ENCODE measurements around the gene DYNC2I2.
"Not testable (repeated sequence)": the region's sequence is repeated elsewhere in the genome, so short reads cannot be mapped to it uniquely, and the experiment has no call there.

GRCh38 chr9:128586934-128587333 lies 69.7 kb downstream of the DYNC2I2 start:
- TF ChIP-seq YY1 (IDR thresholded peaks at IDR 0.05; ENCODE audit: insufficient read depth, insufficient read length); ZNF274 (IDR thresholded peaks at IDR 0.05; ENCODE audit: low read depth, low read length); SUZ12 (IDR thresholded peaks at IDR 0.05; ENCODE audit: extremely low read depth, insufficient read depth, insufficient read length): not testable (repeated sequence)
